Testis (tissue), 3 donors: Measurements from ENCODE around the gene VGLL4. TPM values are rescaled to one million over a fixed set of nuclear protein-coding genes. Genes with fewer than 3 reads are reported as not detected.
A peak's percentile ranks its signal among the peaks of the same experiment; 100 is the strongest.

Experiments used
- DNase-seq: peaks from one replicate; pipeline ENCODE4 v3.0.0-alpha.2; 2019
- H3K27ac ChIP-seq, 2 donors: fragments of 200-600 bp; sonication (generic); one replicate each; pipeline ENCODE4 v1.5.1; 2019
- H3K27me3 ChIP-seq: fragments of 200-600 bp; sonication (generic); one replicate; pipeline ENCODE4 v1.5.1; 2019
- H3K36me3 ChIP-seq: fragments of 200-600 bp; sonication (generic); one replicate; pipeline ENCODE4 v1.5.1; 2017; ENCODE audit warnings: low read depth; ENCODE audit errors: missing control alignments
- H3K4me1 ChIP-seq: fragments of 200-600 bp; sonication (generic); one replicate; pipeline ENCODE4 v1.5.1; 2019
- H3K4me3 ChIP-seq, 2 donors: fragments of 200-600 bp; sonication (generic); one replicate each; pipeline ENCODE4 v1.5.1; 2017 to 2019
- H3K9me3 ChIP-seq: fragments of 200-600 bp; sonication (generic); one replicate; pipeline ENCODE4 v1.5.1; 2017
- POLR2A ChIP-seq: fragments of 450-650 bp; IDR thresholded peaks from one replicate; pipeline ENCODE4 v1.6.1; 2017; ENCODE audit warnings: antibody characterized with exemption, mild to moderate bottlenecking, moderate library complexity
- WGBS, 2 donors: methylation state at CpG; one replicate each; pipeline ENCODE4 v1.1.5; 2018; 5-methylcytosine and 5-hydroxymethylcytosine counted together
- intact Hi-C: fragments of 100-400 bp; cut with DNase I; formaldehyde crosslinking; loops from one replicate; pipeline ENCODE4 v1.15.1; 2023; ENCODE audit warnings: low total_unique reads
- polyA plus RNA-seq: library from polyadenylated mRNA; stranded (reverse); fragments of 350-450 nt; fragmentation: Illumina TruSeq; extraction: RNeasy Lipid Tissue Mini Kit (QIAGEN cat#74804); gene quantifications from one replicate; pipeline ENCODE4 v1.2.3, GENCODE V29; 2014; ENCODE audit warnings: low read depth, low replicate concordance; ENCODE audit not compliant: insufficient read depth
- total RNA-seq, 2 donors: library from RNA; depleted of rRNA; stranded (reverse); fragments of >200 nt; gene quantifications; one replicate each; pipeline ENCODE4 v1.2.3, GENCODE V29; 2016
- TF ChIP-seq, protein P1 (sequence below), 3 experiments: fragments of 450-650 bp in 2 of 3; fragments of 200-600 bp in 1 of 3; sonication (generic) in 1 of 3; IDR thresholded peaks; one replicate each; pipeline ENCODE4 v1.5.1; 2016 to 2019; ENCODE audit warnings: antibody characterized with exemption in 3 of 3, mild to moderate bottlenecking in 2 of 3, moderate library complexity in 1 of 3

The VGLL4 gene
- total and polyA plus RNA-seq, 3 donors from 2014 or later = 72.9 to 209 (median 169) TPM

DNA sequence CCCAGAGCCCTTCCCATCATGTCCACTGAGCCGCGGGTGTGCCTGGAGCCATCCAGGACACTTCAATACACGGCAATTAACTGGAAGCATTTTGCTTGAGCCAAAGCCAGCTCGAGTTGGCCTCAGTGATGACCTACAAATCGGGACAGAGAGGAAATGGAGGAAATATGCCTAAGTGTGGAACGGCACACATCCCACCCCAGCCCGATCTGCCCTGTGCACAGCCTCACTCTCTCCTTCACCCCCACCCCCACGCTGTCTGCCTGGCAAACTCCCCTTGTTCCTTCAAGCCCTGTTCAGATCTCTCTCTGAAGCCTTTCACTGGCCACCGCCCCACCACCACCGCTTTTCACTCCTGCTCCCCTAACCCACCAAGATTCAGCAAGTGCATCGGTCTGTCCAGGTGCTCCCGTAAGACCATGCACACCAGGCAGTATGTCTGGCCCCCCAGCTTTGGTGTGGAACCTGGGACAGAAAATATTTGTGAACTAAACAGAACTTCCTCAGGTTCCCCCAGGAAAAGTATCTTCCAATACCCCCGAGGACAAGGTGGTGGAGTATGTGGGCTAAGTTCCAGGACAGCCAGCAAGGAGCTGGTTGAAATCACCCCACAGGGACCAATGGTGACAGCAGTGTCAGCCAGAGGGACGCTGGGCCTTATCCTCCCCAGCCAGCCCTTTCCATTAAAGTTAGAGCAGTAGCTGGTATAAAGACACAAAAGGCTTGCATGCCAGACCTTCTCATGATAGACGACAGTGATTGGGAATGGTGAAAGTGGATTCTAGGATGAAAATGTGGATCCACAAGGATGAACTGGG, 83.7 kb downstream of the VGLL4 start:
- no peaks in the 10 kb centered on the region for H3K27me3 ChIP-seq
- WGBS, 2 donors = 61 to 63% methylated on average over 14 to 15 of the region's 15 CpGs
- intact Hi-C loops = no loop called here
- no peaks in the 10 kb centered on the region for H3K36me3 ChIP-seq
- H3K4me3 ChIP-seq = no peak overlapping the region
- DNase-seq = no peak
- TF ChIP-seq POLR2A = no peak
- TF ChIP-seq, protein P1, sequence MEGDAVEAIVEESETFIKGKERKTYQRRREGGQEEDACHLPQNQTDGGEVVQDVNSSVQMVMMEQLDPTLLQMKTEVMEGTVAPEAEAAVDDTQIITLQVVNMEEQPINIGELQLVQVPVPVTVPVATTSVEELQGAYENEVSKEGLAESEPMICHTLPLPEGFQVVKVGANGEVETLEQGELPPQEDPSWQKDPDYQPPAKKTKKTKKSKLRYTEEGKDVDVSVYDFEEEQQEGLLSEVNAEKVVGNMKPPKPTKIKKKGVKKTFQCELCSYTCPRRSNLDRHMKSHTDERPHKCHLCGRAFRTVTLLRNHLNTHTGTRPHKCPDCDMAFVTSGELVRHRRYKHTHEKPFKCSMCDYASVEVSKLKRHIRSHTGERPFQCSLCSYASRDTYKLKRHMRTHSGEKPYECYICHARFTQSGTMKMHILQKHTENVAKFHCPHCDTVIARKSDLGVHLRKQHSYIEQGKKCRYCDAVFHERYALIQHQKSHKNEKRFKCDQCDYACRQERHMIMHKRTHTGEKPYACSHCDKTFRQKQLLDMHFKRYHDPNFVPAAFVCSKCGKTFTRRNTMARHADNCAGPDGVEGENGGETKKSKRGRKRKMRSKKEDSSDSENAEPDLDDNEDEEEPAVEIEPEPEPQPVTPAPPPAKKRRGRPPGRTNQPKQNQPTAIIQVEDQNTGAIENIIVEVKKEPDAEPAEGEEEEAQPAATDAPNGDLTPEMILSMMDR (IDR thresholded peaks at IDR 0.05) = no peak
- peaks cover 40% of the 10 kb centered on the region for H3K4me1 ChIP-seq
- H3K9me3 ChIP-seq = no peaks in the 10 kb centered on the region
- H3K27ac ChIP-seq = peak overlapping the region; percentile 5 to 53

DNA sequence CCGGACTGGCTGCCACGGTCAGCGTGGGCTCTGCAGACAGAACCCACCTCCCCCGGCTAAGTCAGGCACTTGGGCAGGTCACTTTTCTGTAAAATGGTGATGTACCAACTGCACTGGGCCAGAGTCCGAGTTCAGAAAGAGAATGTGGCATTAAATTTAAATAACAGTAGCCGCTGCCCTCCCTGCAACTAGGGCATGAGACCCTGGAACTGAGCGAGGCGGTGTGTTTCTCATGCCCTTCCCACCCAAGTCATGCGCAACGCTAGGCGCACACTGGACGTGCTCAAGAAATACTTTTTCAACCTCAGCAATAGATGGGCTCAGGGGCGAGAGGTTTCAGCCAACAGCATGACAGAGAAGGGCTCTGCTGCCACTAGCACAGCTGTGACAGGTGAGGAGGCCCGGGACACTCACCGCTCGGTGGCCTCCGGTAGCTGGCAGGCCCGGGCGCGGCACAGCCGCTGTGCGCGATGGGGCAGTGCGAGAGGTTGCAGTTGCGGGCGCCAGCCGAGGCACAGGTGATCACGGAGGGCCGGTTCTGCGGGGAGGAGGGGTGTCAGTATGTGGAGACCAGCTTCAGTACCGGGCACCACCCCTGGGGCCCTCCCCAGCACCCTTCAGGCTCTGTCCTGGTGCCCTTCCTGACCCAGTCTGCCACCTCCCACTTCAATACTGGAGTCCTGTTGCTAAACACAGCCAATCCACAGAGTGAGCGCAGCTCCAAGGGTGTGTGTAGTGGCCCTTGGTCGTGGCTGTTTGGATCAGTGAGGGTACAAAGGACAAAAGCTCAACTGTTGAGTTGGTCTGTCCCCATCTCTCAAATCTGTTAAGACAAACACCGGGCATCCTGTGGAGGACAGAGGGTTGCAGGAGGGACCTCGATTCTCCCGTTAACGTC, 84.5 kb downstream of the VGLL4 start:
- H3K4me1 ChIP-seq = peaks cover 47% of the 10 kb centered on the region

DNA sequence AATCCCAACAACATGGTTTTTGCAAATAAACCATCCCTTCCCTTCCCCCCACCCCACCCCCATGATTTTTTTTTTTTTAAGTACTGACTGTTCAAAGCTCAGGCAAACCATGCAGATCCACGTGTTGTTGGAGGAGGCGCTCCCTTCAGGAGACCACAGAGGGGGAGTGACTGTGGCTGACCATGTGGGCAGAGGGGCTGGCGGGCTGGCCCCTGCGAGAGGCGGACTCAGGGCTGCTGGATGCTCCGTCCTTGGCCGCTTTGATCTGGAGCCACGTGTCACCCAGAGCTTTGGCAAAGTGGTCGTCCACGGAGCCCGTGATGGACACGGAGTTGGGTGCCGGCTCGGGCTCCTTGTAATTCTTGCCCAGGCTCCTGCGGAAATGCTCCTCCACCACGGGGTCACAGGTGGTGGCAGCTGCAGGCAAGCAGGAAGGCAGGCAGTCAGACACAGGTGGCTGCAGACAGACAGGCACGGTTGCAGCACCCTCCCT, 85.3 kb downstream of the VGLL4 start:
- DNase-seq = no peak
- 20 to 67% methylated on average over 1 to 17 of the region's 17 CpGs for WGBS, 2 donors
- TF ChIP-seq, protein P1 (IDR thresholded peaks at IDR 0.05) = no peak
- no peak for TF ChIP-seq POLR2A
- no peaks in the 10 kb centered on the region for H3K9me3 ChIP-seq
- H3K36me3 ChIP-seq = no peaks in the 10 kb centered on the region
- H3K4me3 ChIP-seq = no peak overlapping the region
- H3K27me3 ChIP-seq = no peaks in the 10 kb centered on the region
- no peak overlapping the region for H3K27ac ChIP-seq
- peaks cover 54% of the 10 kb centered on the region for H3K4me1 ChIP-seq
- intact Hi-C loops = no loop called here

More for the DNA sequence above, 84.5 kb downstream of the VGLL4 start:
- Histone ChIP-seq H3K4me3 (no peak overlapping the region), H3K9me3 (no peaks in the 10 kb centered on the region), H3K36me3 (no peaks in the 10 kb centered on the region), H3K27ac (peak overlapping the region; percentile 5 to 18), H3K27me3 (no peaks in the 10 kb centered on the region)
- WGBS, 2 donors = 81 to 87% methylated on average over 16 to 37 of the region's 37 CpGs
- no peak for DNase-seq
- no peak for TF ChIP-seq POLR2A
- TF ChIP-seq, protein P1 (IDR thresholded peaks at IDR 0.05) = no peak
- intact Hi-C loops = no loop called here

DNA sequence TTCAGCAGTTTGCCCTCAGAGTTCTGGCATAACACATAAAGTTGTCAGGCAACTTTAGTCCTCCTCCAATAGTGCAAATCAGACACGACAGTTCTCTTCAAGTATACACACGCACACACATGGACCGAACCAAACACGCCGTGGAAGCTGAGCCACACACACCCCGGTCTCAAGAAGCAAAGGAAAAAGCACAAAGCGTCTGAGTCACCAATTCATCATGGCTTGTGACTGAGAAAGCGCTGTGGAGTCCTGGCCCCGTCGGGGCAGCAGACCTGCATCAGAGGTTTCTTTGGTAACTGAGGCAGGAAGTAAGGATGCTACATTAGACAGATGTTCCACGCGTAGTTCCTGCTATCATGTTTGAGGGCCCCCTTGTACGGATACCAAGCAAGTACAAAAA, 85.7 kb downstream of the VGLL4 start:
- Histone ChIP-seq H3K36me3 (no peaks in the 10 kb centered on the region), H3K4me3 (no peak overlapping the region), H3K9me3 (no peaks in the 10 kb centered on the region), H3K27ac (no peak overlapping the region), H3K27me3 (no peaks in the 10 kb centered on the region), H3K4me1 (peaks cover 58% of the 10 kb centered on the region)
- no peak for DNase-seq
- WGBS, 2 donors = 62 to 77% methylated on average over 13 of the region's 13 CpGs
- intact Hi-C loops = no loop called here
- TF ChIP-seq, protein P1 (IDR thresholded peaks at IDR 0.05) = no peak
- TF ChIP-seq POLR2A = no peak
